Measurements from ENCODE around the gene TCF12.

DNA sequence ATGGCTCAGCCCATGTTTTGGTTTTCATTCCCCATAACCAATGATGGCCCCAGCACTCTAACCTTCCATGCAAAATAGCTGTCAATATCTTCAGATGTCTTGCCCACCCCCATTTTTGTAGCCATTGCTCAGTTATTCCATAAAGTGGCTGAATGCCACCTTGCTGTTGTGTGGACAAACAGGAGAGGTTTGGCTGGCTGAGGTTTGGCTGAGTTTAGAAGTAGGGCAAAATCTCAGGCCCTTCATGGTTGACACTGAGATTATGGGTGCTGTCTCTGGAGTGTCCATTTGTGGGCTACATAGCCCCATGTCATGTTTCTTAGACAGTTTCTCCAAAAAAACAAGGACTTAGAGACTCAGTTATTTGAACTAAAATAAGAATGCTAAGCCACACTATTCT, 96.9 kb downstream of the TCF12 start:
- TF ChIP-seq EZH2phosphoT487 (IDR thresholded peaks at IDR 0.05; ENCODE audit: borderline replicate concordance) = no peak
- TF ChIP-seq, protein P1, sequence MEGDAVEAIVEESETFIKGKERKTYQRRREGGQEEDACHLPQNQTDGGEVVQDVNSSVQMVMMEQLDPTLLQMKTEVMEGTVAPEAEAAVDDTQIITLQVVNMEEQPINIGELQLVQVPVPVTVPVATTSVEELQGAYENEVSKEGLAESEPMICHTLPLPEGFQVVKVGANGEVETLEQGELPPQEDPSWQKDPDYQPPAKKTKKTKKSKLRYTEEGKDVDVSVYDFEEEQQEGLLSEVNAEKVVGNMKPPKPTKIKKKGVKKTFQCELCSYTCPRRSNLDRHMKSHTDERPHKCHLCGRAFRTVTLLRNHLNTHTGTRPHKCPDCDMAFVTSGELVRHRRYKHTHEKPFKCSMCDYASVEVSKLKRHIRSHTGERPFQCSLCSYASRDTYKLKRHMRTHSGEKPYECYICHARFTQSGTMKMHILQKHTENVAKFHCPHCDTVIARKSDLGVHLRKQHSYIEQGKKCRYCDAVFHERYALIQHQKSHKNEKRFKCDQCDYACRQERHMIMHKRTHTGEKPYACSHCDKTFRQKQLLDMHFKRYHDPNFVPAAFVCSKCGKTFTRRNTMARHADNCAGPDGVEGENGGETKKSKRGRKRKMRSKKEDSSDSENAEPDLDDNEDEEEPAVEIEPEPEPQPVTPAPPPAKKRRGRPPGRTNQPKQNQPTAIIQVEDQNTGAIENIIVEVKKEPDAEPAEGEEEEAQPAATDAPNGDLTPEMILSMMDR (conservative IDR thresholded peaks at IDR 0.05; ENCODE audit: low read length) = no peak
